Body of pancreas (tissue), 4 donors: ENCODE results near the gene EGF. TPM values are rescaled to one million over a fixed set of nuclear protein-coding genes. Genes with fewer than 3 reads are reported as not detected.

ENCODE experiments used
- ATAC-seq: fragments of 150-250 bp; one replicate; pipeline ENCODE4 v1.9.1; 2016
- DNase-seq, 4 donors: peaks; one replicate each; pipeline ENCODE4 v3.0.0-alpha.2; 2019
- H3K27ac ChIP-seq, 4 donors: fragments of 200-600 bp; sonication (generic); 1 replicate in 3 of 4; 2 replicates in 1 of 4; pipeline versions ENCODE4 v1.5.1 to v1.6.1; 2016 to 2019; ENCODE audit warnings: mild to moderate bottlenecking in 1 of 4, mixed read lengths in 1 of 4, moderate library complexity in 1 of 4
- H3K27me3 ChIP-seq, 2 donors: fragments of 200-600 bp; sonication (generic); one replicate each; pipeline ENCODE4 v1.6.0; 2016; ENCODE audit warnings: mild to moderate bottlenecking in 1 of 2
- H3K36me3 ChIP-seq, 2 donors: fragments of 200-600 bp; sonication (generic); replicated peaks in 1 of 2; 2 replicates each; pipeline ENCODE4 v1.5.1; 2016; ENCODE audit warnings: low read depth in 2 of 2; ENCODE audit not compliant: insufficient read depth in 1 of 2
- H3K4me1 ChIP-seq: fragments of 200-600 bp; sonication (generic); one replicate; pipeline ENCODE4 v1.6.0; 2016
- H3K4me3 ChIP-seq, 2 donors: fragments of 200-600 bp; sonication (generic); 1 replicate in 1 of 2; 2 replicates in 1 of 2; pipeline ENCODE4 v1.5.1; 2016 to 2019
- H3K9me3 ChIP-seq, 3 donors: fragments of 200-600 bp; sonication (generic); 1 replicate in 2 of 3; 2 replicates in 1 of 3; pipeline ENCODE4 v1.5.1; 2016
- POLR2A ChIP-seq, 3 donors: fragments of 450-650 bp; IDR thresholded peaks; one replicate each; pipeline ENCODE4 v1.6.1; 2016; ENCODE audit warnings: antibody characterized with exemption in 3 of 3, mild to moderate bottlenecking in 2 of 3
- WGBS, 2 donors: methylation state at CpG; one replicate each; pipeline ENCODE4 v1.1.5; 2017; 5-methylcytosine and 5-hydroxymethylcytosine counted together
- intact Hi-C: fragments of 100-400 bp; cut with DNase I; formaldehyde crosslinking; loops from one replicate; pipeline ENCODE4 v1.15.1; 2023
- total RNA-seq, 2 donors: library from RNA; depleted of rRNA; stranded (reverse); fragments of >200 nt; gene quantifications; one replicate each; pipeline ENCODE4 v1.1.0, GENCODE V29; 2016
- TF ChIP-seq, protein P1 (sequence below), 7 experiments: fragments of 450-650 bp in 4 of 7; fragments of 200-600 bp in 3 of 7; sonication (generic) in 3 of 7; IDR thresholded peaks; one replicate each; pipeline ENCODE4 v1.5.1; 2016 to 2019; ENCODE audit warnings: antibody characterized with exemption in 7 of 7

EGF gene
- total RNA-seq, 2 donors from 2014 or later: 44.1 to 51.1 TPM

- no peaks in the 10 kb centered on the region for H3K9me3 ChIP-seq
- no peak for ATAC-seq
- no peak for DNase-seq
- no peaks in the 10 kb centered on the region for H3K27me3 ChIP-seq
- TF ChIP-seq, protein P1, sequence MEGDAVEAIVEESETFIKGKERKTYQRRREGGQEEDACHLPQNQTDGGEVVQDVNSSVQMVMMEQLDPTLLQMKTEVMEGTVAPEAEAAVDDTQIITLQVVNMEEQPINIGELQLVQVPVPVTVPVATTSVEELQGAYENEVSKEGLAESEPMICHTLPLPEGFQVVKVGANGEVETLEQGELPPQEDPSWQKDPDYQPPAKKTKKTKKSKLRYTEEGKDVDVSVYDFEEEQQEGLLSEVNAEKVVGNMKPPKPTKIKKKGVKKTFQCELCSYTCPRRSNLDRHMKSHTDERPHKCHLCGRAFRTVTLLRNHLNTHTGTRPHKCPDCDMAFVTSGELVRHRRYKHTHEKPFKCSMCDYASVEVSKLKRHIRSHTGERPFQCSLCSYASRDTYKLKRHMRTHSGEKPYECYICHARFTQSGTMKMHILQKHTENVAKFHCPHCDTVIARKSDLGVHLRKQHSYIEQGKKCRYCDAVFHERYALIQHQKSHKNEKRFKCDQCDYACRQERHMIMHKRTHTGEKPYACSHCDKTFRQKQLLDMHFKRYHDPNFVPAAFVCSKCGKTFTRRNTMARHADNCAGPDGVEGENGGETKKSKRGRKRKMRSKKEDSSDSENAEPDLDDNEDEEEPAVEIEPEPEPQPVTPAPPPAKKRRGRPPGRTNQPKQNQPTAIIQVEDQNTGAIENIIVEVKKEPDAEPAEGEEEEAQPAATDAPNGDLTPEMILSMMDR (IDR thresholded peaks at IDR 0.05): no peak
- no peak for TF ChIP-seq POLR2A (IDR thresholded peaks at IDR 0.05)
- whole genome bisulfite sequencing, 2 donors: 27 to 29% methylated on average over 1 of the region's 1 CpG
- peaks cover 28% of the 10 kb centered on the region for H3K4me1 ChIP-seq
- intact Hi-C loops: no loop called here
- H3K4me3 ChIP-seq: no peak overlapping the region
- H3K36me3 ChIP-seq: no peaks in the 10 kb centered on the region
- H3K27ac ChIP-seq: peak overlapping the region in 3 of 4 donors; percentile 38 to 64 (median 40)
Observed at GRCh38 chr4:109952612-109953011, 39.9 kb downstream of the EGF start.

DNA sequence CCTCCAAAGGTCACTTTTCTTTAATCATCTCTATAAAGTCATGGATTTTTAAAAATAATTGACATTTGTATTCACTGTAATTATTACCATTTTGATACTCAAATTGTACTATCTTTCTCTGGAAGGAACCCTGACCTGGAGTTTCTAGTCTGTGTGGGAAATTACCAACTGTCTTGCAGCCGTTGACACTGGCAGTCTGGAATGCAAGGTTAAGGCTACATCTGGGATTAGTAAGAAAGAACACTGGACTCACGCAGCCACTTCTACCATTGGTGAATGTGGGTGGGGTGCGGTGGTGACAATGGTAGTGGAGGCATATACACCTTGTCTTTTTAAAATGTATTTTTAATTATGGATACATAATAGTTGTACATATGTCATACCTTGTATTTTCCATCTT, 40.9 kb downstream of the EGF start:
- peak; percentile 52 to 71 (median 64) for DNase-seq
- Histone ChIP-seq H3K27me3 (no peaks in the 10 kb centered on the region), H3K4me1 (peaks cover 28% of the 10 kb centered on the region), H3K27ac (peak overlapping the region in 3 of 4 donors; percentile 2 to 64 (median 38)), H3K36me3 (no peaks in the 10 kb centered on the region), H3K9me3 (no peaks in the 10 kb centered on the region), H3K4me3 (no peak overlapping the region)
- peak; percentile 88 for ATAC-seq
- 19 to 33% methylated on average over 3 of the region's 3 CpGs for WGBS, 2 donors
- no peak for TF ChIP-seq POLR2A (IDR thresholded peaks at IDR 0.05)
- intact Hi-C loops: no loop called here

- H3K27me3 ChIP-seq: no peaks in the 10 kb centered on the region
- H3K4me1 ChIP-seq: peaks cover 28% of the 10 kb centered on the region
- H3K4me3 ChIP-seq: no peak overlapping the region
- intact Hi-C loops: no loop called here
- DNase-seq (no peak), ATAC-seq (no peak)
- 81 to 95% methylated on average over 1 of the region's 1 CpG for WGBS, 2 donors
- TF ChIP-seq, protein P1 (IDR thresholded peaks at IDR 0.05): no peak
- no peak for TF ChIP-seq POLR2A (IDR thresholded peaks at IDR 0.05)
- peak overlapping the region in 1 of 4 donors; percentile 5 for H3K27ac ChIP-seq
- no peaks in the 10 kb centered on the region for H3K36me3 ChIP-seq
- H3K9me3 ChIP-seq: no peaks in the 10 kb centered on the region
Observed at GRCh38 chr4:109955146-109955545, 42.5 kb downstream of the EGF start.

GRCh38 chr4:109957227-109957626, 44.5 kb downstream of the EGF start:
- Histone ChIP-seq H3K36me3 (no peaks in the 10 kb centered on the region), H3K9me3 (no peaks in the 10 kb centered on the region), H3K4me1 (peaks cover 20% of the 10 kb centered on the region), H3K4me3 (no peak overlapping the region), H3K27me3 (no peaks in the 10 kb centered on the region), H3K27ac (no peak overlapping the region)
- WGBS, 2 donors: 92 to 93% methylated on average over 2 of the region's 2 CpGs
- no peak for DNase-seq
- no peak for ATAC-seq
- TF ChIP-seq, protein P1 (IDR thresholded peaks at IDR 0.05): no peak
- TF ChIP-seq POLR2A (IDR thresholded peaks at IDR 0.05): no peak
- intact Hi-C loops: no loop called here

DNA sequence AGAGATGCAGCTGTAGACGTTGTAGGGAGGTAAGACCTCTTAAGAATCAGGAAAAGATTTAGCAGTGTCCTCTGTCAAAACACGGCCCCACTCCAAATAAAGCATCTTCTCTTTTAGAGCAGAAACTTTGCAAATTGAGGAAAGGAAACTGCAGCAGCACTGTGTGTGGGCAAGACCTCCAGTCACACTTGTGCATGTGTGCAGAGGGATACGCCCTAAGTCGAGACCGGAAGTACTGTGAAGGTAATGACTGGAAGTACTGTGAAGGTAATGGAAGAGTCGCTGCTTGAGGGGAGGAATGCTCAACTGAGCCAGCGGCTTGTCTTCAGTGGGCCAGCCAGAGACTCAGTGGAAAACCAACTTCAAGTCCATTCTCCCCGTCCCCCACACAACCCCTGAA, 46.5 kb downstream of the EGF start:
- Histone ChIP-seq H3K27me3 (no peaks in the 10 kb centered on the region), H3K4me1 (peaks cover 2% of the 10 kb centered on the region), H3K9me3 (no peaks in the 10 kb centered on the region), H3K36me3 (no peaks in the 10 kb centered on the region), H3K4me3 (no peak overlapping the region), H3K27ac (no peak overlapping the region)
- ATAC-seq (no peak), DNase-seq (no peak)
- intact Hi-C loops: no loop called here
- TF ChIP-seq POLR2A (IDR thresholded peaks at IDR 0.05): no peak
- TF ChIP-seq, protein P1 (IDR thresholded peaks at IDR 0.05): no peak
- 80 to 91% methylated on average over 8 of the region's 8 CpGs for WGBS, 2 donors
